ENCODE measurements around the gene TBC1D17. TPM values are rescaled to one million over a fixed set of nuclear protein-coding genes. Genes with fewer than 3 reads are reported as not detected.

Gene TBC1D17
- total and polyA plus RNA-seq, 10 of the 15 experiments (the other 5 are each of a cell fraction or from before 2014, with no cell fraction given), result 0.42 to 20.4 (median 11.2) TPM

DNA sequence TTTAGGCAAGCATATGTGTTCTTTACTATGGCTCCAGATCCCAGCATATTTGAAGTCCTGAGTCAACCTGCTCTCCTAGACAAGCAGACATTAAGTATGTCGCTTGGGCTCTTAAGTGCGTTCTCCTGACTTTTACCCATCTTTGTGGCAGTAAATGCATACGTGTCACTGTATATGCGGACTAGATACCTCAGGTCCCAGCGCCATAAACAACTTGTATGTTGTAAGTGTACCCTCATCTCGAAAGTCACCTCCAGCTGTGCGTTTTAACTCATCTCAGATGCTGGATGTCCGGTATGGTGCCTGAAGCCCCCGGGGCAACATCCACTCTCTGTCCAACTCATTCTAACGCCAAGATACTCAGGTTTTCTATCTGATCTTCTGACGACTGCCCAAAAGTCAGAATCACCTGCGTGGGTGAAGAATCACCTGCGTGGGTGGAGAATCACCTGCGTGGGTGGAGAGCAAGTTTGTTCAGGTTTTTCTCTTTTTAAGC, 24.8 kb upstream of the TBC1D17 start:
- Histone ChIP-seq H3K4me2 (ENCODE audit: control insufficient read depth, insufficient read depth) (peak overlapping the region; percentile 94), H3K9ac (ENCODE audit: control insufficient read depth, insufficient read depth, low read length) (no peak overlapping the region), H2AFZ (ENCODE audit: control insufficient read depth, low read depth, low read length) (no peak overlapping the region), H3K9me3 (replicated peaks; ENCODE audit: control insufficient read depth, insufficient read depth, low read length) (peaks cover 5% of the 10 kb centered on the region; the same call in 2 of the 3 replicates), H3K79me2 (ENCODE audit: control insufficient read depth, insufficient read depth, low read length) (peaks cover 6% of the 10 kb centered on the region), H4K20me1 (ENCODE audit: control insufficient read depth, insufficient read depth) (no peaks in the 10 kb centered on the region), H3K4me1 (ENCODE audit: control insufficient read depth, insufficient read depth, low read length) (peaks cover 26% of the 10 kb centered on the region), H3K36me3 (ENCODE audit: control insufficient read depth in 2 of 2, insufficient read depth in 2 of 2, low read length in 1 of 2) (peaks cover 0 to 6% of the 10 kb centered on the region in 2 experiments; a peak in 2 of 4 replicates), H3K27me3 (replicated peaks in 1 of 2; ENCODE audit: control insufficient read depth in 2 of 2, insufficient read depth in 2 of 2, low read length in 1 of 2) (no peaks in the 10 kb centered on the region), H3K27ac (ENCODE audit: control insufficient read depth, insufficient read depth) (no peak overlapping the region), H3K4me3 (peak overlapping the region; percentile 71; the same call in 1 of the 2 replicates)
- CTCF ChIA-PET, result interaction anchor here (1.4 to 1.6 kb wide), 2 partner anchors 10 to 13 kb away, joined by 3 to 6 read pairs; no protein-coding TSS in a partner anchor
- RAD21 ChIA-PET (ENCODE audit: unreplicated experiment), result no interaction called here
- TSS peak; percentile 70 for BruUV-seq (replicated peaks)
- POLR2A ChIA-PET, result interaction anchor here (0.6 to 1.3 kb wide), 2 partner anchors 17 to 74 kb away, joined by 3 read pairs; no protein-coding TSS in a partner anchor
- no peak for DNase-seq (ENCODE audit: low read depth, low spot score)
- TF ChIP-seq RFX5 (IDR thresholded peaks at IDR 0.05; ENCODE audit: low read depth, low read length) (no peak), POLR2AphosphoS2 (IDR thresholded peaks at IDR 0.05; ENCODE audit: low read depth, low read length) (no peak), EGR1 (IDR thresholded peaks at IDR 0.05; ENCODE audit: borderline replicate concordance in 1 of 2, low read depth in 2 of 2, low read length in 2 of 2) (peak in 1 of 2 experiments; percentile 74; a peak in 2 of 3 replicates), HDGF (IDR thresholded peaks at IDR 0.05) (no peak), RB1 (IDR thresholded peaks at IDR 0.05; ENCODE audit: borderline replicate concordance) (no peak)
- TF ChIP-seq, protein P1, sequence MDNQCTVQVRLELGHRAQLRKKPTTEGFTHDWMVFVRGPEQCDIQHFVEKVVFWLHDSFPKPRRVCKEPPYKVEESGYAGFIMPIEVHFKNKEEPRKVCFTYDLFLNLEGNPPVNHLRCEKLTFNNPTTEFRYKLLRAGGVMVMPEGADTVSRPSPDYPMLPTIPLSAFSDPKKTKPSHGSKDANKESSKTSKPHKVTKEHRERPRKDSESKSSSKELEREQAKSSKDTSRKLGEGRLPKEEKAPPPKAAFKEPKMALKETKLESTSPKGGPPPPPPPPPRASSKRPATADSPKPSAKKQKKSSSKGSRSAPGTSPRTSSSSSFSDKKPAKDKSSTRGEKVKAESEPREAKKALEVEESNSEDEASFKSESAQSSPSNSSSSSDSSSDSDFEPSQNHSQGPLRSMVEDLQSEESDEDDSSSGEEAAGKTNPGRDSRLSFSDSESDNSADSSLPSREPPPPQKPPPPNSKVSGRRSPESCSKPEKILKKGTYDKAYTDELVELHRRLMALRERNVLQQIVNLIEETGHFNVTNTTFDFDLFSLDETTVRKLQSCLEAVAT (IDR thresholded peaks at IDR 0.05), result 0 out of 2 replicates have a peak, but pooled peaks have one; percentile 32
- TF ChIP-seq, protein P2, sequence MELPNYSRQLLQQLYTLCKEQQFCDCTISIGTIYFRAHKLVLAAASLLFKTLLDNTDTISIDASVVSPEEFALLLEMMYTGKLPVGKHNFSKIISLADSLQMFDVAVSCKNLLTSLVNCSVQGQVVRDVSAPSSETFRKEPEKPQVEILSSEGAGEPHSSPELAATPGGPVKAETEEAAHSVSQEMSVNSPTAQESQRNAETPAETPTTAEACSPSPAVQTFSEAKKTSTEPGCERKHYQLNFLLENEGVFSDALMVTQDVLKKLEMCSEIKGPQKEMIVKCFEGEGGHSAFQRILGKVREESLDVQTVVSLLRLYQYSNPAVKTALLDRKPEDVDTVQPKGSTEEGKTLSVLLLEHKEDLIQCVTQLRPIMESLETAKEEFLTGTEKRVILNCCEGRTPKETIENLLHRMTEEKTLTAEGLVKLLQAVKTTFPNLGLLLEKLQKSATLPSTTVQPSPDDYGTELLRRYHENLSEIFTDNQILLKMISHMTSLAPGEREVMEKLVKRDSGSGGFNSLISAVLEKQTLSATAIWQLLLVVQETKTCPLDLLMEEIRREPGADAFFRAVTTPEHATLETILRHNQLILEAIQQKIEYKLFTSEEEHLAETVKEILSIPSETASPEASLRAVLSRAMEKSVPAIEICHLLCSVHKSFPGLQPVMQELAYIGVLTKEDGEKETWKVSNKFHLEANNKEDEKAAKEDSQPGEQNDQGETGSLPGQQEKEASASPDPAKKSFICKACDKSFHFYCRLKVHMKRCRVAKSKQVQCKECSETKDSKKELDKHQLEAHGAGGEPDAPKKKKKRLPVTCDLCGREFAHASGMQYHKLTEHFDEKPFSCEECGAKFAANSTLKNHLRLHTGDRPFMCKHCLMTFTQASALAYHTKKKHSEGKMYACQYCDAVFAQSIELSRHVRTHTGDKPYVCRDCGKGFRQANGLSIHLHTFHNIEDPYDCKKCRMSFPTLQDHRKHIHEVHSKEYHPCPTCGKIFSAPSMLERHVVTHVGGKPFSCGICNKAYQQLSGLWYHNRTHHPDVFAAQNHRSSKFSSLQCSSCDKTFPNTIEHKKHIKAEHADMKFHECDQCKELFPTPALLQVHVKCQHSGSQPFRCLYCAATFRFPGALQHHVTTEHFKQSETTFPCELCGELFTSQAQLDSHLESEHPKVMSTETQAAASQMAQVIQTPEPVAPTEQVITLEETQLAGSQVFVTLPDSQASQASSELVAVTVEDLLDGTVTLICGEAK (IDR thresholded peaks at IDR 0.05; ENCODE audit: borderline replicate concordance), result no peak
- TF ChIP-seq, protein P3, sequence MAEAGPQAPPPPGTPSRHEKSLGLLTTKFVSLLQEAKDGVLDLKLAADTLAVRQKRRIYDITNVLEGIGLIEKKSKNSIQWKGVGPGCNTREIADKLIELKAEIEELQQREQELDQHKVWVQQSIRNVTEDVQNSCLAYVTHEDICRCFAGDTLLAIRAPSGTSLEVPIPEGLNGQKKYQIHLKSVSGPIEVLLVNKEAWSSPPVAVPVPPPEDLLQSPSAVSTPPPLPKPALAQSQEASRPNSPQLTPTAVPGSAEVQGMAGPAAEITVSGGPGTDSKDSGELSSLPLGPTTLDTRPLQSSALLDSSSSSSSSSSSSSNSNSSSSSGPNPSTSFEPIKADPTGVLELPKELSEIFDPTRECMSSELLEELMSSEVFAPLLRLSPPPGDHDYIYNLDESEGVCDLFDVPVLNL (IDR thresholded peaks at IDR 0.05; ENCODE audit: low read depth, low read length), result no peak
- TF ChIP-seq, protein P4, sequence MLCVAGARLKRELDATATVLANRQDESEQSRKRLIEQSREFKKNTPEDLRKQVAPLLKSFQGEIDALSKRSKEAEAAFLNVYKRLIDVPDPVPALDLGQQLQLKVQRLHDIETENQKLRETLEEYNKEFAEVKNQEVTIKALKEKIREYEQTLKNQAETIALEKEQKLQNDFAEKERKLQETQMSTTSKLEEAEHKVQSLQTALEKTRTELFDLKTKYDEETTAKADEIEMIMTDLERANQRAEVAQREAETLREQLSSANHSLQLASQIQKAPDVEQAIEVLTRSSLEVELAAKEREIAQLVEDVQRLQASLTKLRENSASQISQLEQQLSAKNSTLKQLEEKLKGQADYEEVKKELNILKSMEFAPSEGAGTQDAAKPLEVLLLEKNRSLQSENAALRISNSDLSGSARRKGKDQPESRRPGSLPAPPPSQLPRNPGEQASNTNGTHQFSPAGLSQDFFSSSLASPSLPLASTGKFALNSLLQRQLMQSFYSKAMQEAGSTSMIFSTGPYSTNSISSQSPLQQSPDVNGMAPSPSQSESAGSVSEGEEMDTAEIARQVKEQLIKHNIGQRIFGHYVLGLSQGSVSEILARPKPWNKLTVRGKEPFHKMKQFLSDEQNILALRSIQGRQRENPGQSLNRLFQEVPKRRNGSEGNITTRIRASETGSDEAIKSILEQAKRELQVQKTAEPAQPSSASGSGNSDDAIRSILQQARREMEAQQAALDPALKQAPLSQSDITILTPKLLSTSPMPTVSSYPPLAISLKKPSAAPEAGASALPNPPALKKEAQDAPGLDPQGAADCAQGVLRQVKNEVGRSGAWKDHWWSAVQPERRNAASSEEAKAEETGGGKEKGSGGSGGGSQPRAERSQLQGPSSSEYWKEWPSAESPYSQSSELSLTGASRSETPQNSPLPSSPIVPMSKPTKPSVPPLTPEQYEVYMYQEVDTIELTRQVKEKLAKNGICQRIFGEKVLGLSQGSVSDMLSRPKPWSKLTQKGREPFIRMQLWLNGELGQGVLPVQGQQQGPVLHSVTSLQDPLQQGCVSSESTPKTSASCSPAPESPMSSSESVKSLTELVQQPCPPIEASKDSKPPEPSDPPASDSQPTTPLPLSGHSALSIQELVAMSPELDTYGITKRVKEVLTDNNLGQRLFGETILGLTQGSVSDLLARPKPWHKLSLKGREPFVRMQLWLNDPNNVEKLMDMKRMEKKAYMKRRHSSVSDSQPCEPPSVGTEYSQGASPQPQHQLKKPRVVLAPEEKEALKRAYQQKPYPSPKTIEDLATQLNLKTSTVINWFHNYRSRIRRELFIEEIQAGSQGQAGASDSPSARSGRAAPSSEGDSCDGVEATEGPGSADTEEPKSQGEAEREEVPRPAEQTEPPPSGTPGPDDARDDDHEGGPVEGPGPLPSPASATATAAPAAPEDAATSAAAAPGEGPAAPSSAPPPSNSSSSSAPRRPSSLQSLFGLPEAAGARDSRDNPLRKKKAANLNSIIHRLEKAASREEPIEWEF (IDR thresholded peaks at IDR 0.05; ENCODE audit: insufficient replicate concordance, low read depth, low read length), result no peak
- no peak for ATAC-seq
- in situ Hi-C loops (cut with MboI), result no loop called here
- no peak for FAIRE-seq
- SMC1A ChIA-PET (ENCODE audit: uncharacterized antibody, unreplicated experiment), result interaction anchor here (1.1 to 1.2 kb wide), 2 partner anchors 13 to 86 kb away, joined by 3 to 5 read pairs; no protein-coding TSS in a partner anchor
- WGBS (ENCODE audit: insufficient coverage, insufficient replicate concordance, low lambda C conversion rate, missing lambda C conversion rate), result 67% methylated on average over 14 of the region's 14 CpGs
- intact Hi-C loops (cut with micrococcal nuclease; ENCODE audit: unreplicated experiment), result no loop called here
